Neural cell (in vitro differentiated cells): ENCODE results near the gene SERTAD3. TPM values are rescaled to one million over a fixed set of nuclear protein-coding genes. Genes with fewer than 3 reads are reported as not detected.

ENCODE experiments used
- H2AFZ ChIP-seq: fragments of 200-600, 300-800 bp; sonication (generic), shearing (Covaris generic); 2 replicates; pipeline ENCODE4 v1.6.0; 2014; ENCODE audit warnings: low read depth, mild to moderate bottlenecking, antibody characterized with exemption, low read length, moderate library complexity
- H3F3A ChIP-seq: fragments of 200-600 bp; shearing (Covaris generic); 2 replicates; pipeline ENCODE4 v1.6.1; 2016; ENCODE audit warnings: mild to moderate bottlenecking, moderate library complexity, mixed read lengths, antibody characterized with exemption, low read length; ENCODE audit not compliant: insufficient read depth, poor library complexity, severe bottlenecking
- H3K27ac ChIP-seq: fragments of 200-600, 300-800 bp; sonication (generic), shearing (Covaris generic); 2 replicates; pipeline ENCODE4 v1.5.1; 2014; ENCODE audit warnings: mild to moderate bottlenecking, low read length, moderate library complexity
- H3K27me3 ChIP-seq: fragments of 300-800, 200-600 bp; sonication (generic), shearing (Covaris generic); 2 replicates; pipeline ENCODE4 v1.6.0; 2014; ENCODE audit warnings: mild to moderate bottlenecking, low read depth, low read length, moderate library complexity; ENCODE audit not compliant: insufficient read depth
- H3K36me3 ChIP-seq: fragments of 300-800, 200-600 bp; sonication (generic), shearing (Covaris generic); 2 replicates; pipeline ENCODE4 v1.5.1; 2014; ENCODE audit warnings: mild to moderate bottlenecking, antibody characterized with exemption, low read length, moderate library complexity; ENCODE audit not compliant: insufficient read depth
- H3K4me2 ChIP-seq: fragments of 300-800, 200-600 bp; sonication (generic), shearing (Covaris generic); 2 replicates; pipeline ENCODE4 v1.6.0; 2014; ENCODE audit warnings: mild to moderate bottlenecking, low read length
- H3K4me3 ChIP-seq: fragments of 300-800, 200-600 bp; sonication (generic), shearing (Covaris generic); 2 replicates; pipeline ENCODE4 v1.5.1; 2014; ENCODE audit warnings: mild to moderate bottlenecking, low read length, moderate library complexity
- H3K79me2 ChIP-seq: fragments of 200-600 bp; shearing (Covaris generic); replicated peaks from 2 replicates; pipeline ENCODE4 v1.6.0; 2014; ENCODE audit warnings: mild to moderate bottlenecking, low read length, moderate library complexity; ENCODE audit not compliant: insufficient read depth
- H3K9ac ChIP-seq: fragments of 300-800, 200-600 bp; sonication (generic), shearing (Covaris generic); 2 replicates; pipeline ENCODE4 v1.6.1; 2016; ENCODE audit warnings: mild to moderate bottlenecking, low read length, mixed read lengths
- H3K9me2 ChIP-seq: fragments of 200-600 bp; shearing (Covaris generic); 2 replicates; pipeline ENCODE4 v1.6.1; 2016; ENCODE audit warnings: mild to moderate bottlenecking, low read length, mixed read lengths; ENCODE audit not compliant: insufficient read depth
- H3K9me3 ChIP-seq: fragments of 200-600, 300-800 bp; sonication (generic), shearing (Covaris generic); 2 replicates; pipeline ENCODE4 v1.6.1; 2016; ENCODE audit warnings: mild to moderate bottlenecking, mixed run types, low read length, moderate library complexity, mixed read lengths
- H4K20me1 ChIP-seq: fragments of 200-600 bp; shearing (Covaris generic); 2 replicates; pipeline ENCODE4 v1.6.1; 2016; ENCODE audit warnings: mild to moderate bottlenecking, mixed run types; ENCODE audit not compliant: insufficient read depth
- EP300 ChIP-seq: fragments of 450-650 bp; conservative IDR thresholded peaks from 2 replicates; pipeline ENCODE4 v1.6.1; 2014; ENCODE audit warnings: antibody characterized with exemption, mild to moderate bottlenecking, moderate library complexity; ENCODE audit not compliant: poor library complexity, severe bottlenecking
- EZH2 ChIP-seq: fragments of 200-600, 300-800 bp; shearing (Covaris generic), sonication (generic); IDR thresholded peaks from 2 replicates; pipeline ENCODE4 v1.6.1; 2014; ENCODE audit warnings: antibody characterized with exemption, low read length, borderline replicate concordance, mild to moderate bottlenecking; ENCODE audit not compliant: insufficient read depth, poor library complexity, severe bottlenecking
- MXI1 ChIP-seq: fragments of 450-650 bp; conservative IDR thresholded peaks from 2 replicates; pipeline ENCODE4 v1.6.1; 2014; ENCODE audit warnings: antibody characterized with exemption, mild to moderate bottlenecking; ENCODE audit not compliant: poor library complexity, severe bottlenecking
- POLR2AphosphoS5 ChIP-seq: IDR thresholded peaks from 2 replicates; pipeline ENCODE4 v1.6.1; 2012
- RAD21 ChIP-seq: fragments of 450-650 bp; conservative IDR thresholded peaks from 2 replicates; pipeline ENCODE4 v1.6.1; 2014; ENCODE audit warnings: antibody characterized with exemption, mild to moderate bottlenecking, moderate library complexity
- SMC3 ChIP-seq: fragments of 450-650 bp; conservative IDR thresholded peaks from 2 replicates; pipeline ENCODE4 v1.6.1; 2014; ENCODE audit warnings: antibody characterized with exemption, mild to moderate bottlenecking, moderate library complexity; ENCODE audit not compliant: poor library complexity
- TAF1 ChIP-seq: IDR thresholded peaks from 2 replicates; pipeline ENCODE4 v1.6.1; 2012; ENCODE audit warnings: low read depth
- polyA plus RNA-seq: library from polyadenylated mRNA; depleted of rRNA; stranded (reverse); fragments of >200 nt; gene quantifications from 2 replicates; pipeline ENCODE4 v1.2.3, GENCODE V29; 2014
- TF ChIP-seq, protein P1 (sequence below): IDR thresholded peaks from 2 replicates; pipeline ENCODE4 v1.6.1; 2012; ENCODE audit warnings: borderline replicate concordance
- TF ChIP-seq, protein P2 (sequence below): fragments of 450-650 bp; IDR thresholded peaks from 2 replicates; pipeline ENCODE4 v1.5.1; 2014; ENCODE audit warnings: antibody characterized with exemption, mild to moderate bottlenecking, moderate library complexity; ENCODE audit not compliant: poor library complexity, severe bottlenecking

The SERTAD3 gene
- polyA plus RNA-seq, 1 donor from 2014 or later: 7.6 TPM

DNA sequence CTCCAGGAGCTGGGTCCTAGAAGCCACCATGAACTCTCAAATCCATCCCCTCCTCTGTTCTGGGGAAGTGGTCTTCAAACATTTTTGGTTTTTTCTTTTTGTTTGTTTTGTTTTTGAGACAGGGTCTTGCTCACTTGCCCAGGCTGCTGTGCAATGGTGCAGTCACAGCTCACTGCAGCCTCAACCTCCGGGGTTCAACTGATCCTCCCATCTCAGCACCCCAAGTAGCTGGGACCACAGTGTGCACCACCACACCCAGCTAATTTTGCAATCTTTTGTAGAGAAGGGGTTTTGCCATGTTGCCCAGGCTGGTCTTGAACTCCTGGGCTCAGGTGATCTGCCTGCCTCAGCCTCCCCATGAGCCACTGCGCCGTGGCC, 14.5 kb upstream of the SERTAD3 start:
- H3F3A ChIP-seq: no peaks in the 10 kb centered on the region
- H3K9ac ChIP-seq: no peak overlapping the region
- no peaks in the 10 kb centered on the region for H3K36me3 ChIP-seq
- H3K27ac ChIP-seq: no peak overlapping the region
- H3K27me3 ChIP-seq: no peaks in the 10 kb centered on the region
- H3K9me3 ChIP-seq: no peaks in the 10 kb centered on the region
- H3K9me2 ChIP-seq: no peaks in the 10 kb centered on the region
- no peak overlapping the region for H3K4me2 ChIP-seq
- TF ChIP-seq, protein P1, sequence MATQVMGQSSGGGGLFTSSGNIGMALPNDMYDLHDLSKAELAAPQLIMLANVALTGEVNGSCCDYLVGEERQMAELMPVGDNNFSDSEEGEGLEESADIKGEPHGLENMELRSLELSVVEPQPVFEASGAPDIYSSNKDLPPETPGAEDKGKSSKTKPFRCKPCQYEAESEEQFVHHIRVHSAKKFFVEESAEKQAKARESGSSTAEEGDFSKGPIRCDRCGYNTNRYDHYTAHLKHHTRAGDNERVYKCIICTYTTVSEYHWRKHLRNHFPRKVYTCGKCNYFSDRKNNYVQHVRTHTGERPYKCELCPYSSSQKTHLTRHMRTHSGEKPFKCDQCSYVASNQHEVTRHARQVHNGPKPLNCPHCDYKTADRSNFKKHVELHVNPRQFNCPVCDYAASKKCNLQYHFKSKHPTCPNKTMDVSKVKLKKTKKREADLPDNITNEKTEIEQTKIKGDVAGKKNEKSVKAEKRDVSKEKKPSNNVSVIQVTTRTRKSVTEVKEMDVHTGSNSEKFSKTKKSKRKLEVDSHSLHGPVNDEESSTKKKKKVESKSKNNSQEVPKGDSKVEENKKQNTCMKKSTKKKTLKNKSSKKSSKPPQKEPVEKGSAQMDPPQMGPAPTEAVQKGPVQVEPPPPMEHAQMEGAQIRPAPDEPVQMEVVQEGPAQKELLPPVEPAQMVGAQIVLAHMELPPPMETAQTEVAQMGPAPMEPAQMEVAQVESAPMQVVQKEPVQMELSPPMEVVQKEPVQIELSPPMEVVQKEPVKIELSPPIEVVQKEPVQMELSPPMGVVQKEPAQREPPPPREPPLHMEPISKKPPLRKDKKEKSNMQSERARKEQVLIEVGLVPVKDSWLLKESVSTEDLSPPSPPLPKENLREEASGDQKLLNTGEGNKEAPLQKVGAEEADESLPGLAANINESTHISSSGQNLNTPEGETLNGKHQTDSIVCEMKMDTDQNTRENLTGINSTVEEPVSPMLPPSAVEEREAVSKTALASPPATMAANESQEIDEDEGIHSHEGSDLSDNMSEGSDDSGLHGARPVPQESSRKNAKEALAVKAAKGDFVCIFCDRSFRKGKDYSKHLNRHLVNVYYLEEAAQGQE: no peak
- no peak for TF ChIP-seq EZH2
- TF ChIP-seq SMC3: no peak
- TF ChIP-seq TAF1: no peak
- TF ChIP-seq MXI1: no peak
- no peak for TF ChIP-seq EP300
- TF ChIP-seq, protein P2, sequence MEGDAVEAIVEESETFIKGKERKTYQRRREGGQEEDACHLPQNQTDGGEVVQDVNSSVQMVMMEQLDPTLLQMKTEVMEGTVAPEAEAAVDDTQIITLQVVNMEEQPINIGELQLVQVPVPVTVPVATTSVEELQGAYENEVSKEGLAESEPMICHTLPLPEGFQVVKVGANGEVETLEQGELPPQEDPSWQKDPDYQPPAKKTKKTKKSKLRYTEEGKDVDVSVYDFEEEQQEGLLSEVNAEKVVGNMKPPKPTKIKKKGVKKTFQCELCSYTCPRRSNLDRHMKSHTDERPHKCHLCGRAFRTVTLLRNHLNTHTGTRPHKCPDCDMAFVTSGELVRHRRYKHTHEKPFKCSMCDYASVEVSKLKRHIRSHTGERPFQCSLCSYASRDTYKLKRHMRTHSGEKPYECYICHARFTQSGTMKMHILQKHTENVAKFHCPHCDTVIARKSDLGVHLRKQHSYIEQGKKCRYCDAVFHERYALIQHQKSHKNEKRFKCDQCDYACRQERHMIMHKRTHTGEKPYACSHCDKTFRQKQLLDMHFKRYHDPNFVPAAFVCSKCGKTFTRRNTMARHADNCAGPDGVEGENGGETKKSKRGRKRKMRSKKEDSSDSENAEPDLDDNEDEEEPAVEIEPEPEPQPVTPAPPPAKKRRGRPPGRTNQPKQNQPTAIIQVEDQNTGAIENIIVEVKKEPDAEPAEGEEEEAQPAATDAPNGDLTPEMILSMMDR: no peak
- TF ChIP-seq RAD21: no peak
- no peak for TF ChIP-seq POLR2AphosphoS5
- H3K79me2 ChIP-seq: no peaks in the 10 kb centered on the region
- H4K20me1 ChIP-seq: no peaks in the 10 kb centered on the region
- H2AFZ ChIP-seq: no peak overlapping the region
- H3K4me3 ChIP-seq: no peak overlapping the region

DNA sequence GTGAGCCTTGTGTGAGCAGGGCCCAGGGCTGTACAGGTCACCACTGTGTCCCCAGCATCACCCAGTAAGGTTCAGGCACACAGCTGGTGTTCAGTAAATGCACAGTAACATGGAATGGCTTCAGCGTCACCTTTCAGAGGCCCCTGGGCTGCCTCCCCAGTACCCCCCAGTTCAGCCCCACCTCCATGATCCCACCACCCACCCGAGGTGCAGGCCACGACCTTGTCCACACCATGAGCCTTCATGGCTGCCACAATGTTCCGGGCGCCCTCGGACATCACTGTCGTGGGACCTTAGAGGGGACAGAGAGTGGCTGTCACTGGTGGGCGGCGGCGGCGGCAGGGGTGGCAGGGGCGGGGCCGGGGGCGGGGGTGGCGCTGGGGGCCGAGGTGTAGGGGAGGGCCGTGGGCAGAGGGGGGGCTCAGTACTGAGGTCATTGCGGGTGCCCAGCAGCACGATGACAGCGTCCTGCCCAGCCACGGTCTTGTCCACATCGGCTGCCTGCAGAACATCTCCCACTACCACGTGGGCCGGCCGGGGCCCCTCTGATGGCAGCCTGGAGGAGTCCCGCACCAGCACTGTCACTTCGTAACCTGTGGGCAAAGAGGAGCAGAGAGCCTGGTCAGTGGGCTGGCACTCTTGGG, 13.9 kb upstream of the SERTAD3 start:
- no peaks in the 10 kb centered on the region for H4K20me1 ChIP-seq
- H3K9me3 ChIP-seq: no peaks in the 10 kb centered on the region
- no peak for TF ChIP-seq EZH2
- TF ChIP-seq, protein P1: no peak
- no peak for TF ChIP-seq RAD21
- TF ChIP-seq POLR2AphosphoS5: no peak
- no peak for TF ChIP-seq TAF1
- TF ChIP-seq, protein P2: no peak
- no peak for TF ChIP-seq SMC3
- no peak for TF ChIP-seq MXI1
- TF ChIP-seq EP300: no peak
- H3K9me2 ChIP-seq: no peaks in the 10 kb centered on the region
- H2AFZ ChIP-seq: no peak overlapping the region
- H3F3A ChIP-seq: no peaks in the 10 kb centered on the region
- H3K4me2 ChIP-seq: no peak overlapping the region
- no peaks in the 10 kb centered on the region for H3K36me3 ChIP-seq
- H3K79me2 ChIP-seq: no peaks in the 10 kb centered on the region
- H3K4me3 ChIP-seq: no peak overlapping the region
- no peak overlapping the region for H3K9ac ChIP-seq
- H3K27ac ChIP-seq: no peak overlapping the region
- H3K27me3 ChIP-seq: no peaks in the 10 kb centered on the region
